ENCODE results near the gene ISYNA1.

The ISYNA1 gene

GRCh38 chr19:18437491-18438330 is at the start of gene ISYNA1:
TSS of gene ISYNA1 (minus strand) at chr19:18438133. CDS start at chr19:18437979, 154 bp downstream.
- DNase-seq, result peak; percentile 62 to 70

GRCh38 chr19:18486746-18487145 is 48.8 kb upstream of the ISYNA1 start:
- no peak for DNase-seq

DNA sequence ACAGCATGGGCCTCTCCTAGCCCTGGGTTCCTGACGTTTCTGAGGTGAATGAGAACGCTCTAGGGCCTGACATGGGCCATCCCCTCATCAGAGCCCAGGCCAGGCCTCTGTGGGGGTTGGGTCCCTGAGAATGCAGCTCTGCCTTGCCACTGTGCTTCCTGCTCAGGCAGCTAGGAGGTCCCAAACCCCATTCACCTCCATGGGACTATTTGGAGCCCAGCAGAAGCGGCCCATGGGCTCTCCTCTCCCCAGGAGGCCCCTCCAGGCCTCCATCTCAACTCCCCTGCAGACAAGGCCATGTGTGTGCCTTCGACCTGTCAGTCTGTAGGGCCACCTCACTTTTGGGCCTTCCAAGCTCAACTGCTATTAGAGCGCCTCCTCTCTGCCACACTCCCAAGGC is 47.1 kb upstream of the ISYNA1 start:
- DNase-seq, result no peak

- no peak for DNase-seq
These were observed 45.4 kb upstream of the ISYNA1 start for GRCh38 chr19:18483119-18483890.

DNA sequence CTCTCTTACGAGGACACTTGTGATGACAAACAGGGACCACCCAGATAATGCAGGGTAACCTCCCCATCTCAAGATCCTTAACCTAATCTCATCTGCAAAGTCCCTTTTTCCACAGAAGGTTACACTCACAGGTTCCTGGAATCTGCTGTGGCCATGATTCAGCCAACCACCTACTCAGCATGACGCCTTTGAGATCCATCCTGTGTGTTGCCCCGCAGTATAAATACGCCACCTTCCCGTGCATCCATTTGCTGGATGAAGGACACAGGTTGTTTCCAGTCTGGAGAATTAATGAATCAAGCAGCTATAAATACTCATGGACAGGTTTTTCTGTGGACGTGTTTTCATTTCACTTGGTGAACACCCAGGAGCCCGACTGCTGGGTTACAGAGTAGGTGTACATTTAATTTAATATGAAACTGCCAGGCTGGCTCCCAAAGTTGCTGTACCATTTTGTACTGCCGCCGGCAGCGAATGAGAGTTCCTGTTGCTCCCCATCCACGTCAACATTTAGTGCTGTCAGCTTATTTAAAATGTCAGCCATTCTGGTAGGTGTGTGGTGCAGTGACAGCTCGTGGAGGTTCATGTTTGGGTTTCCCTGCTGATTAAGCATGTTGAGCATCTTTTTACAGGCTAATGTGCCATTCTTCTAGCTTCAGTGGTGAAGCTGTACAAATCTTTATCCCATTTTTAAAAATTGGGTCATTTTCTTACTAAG is 43.7 kb upstream of the ISYNA1 start:
- no peak for DNase-seq

DNA sequence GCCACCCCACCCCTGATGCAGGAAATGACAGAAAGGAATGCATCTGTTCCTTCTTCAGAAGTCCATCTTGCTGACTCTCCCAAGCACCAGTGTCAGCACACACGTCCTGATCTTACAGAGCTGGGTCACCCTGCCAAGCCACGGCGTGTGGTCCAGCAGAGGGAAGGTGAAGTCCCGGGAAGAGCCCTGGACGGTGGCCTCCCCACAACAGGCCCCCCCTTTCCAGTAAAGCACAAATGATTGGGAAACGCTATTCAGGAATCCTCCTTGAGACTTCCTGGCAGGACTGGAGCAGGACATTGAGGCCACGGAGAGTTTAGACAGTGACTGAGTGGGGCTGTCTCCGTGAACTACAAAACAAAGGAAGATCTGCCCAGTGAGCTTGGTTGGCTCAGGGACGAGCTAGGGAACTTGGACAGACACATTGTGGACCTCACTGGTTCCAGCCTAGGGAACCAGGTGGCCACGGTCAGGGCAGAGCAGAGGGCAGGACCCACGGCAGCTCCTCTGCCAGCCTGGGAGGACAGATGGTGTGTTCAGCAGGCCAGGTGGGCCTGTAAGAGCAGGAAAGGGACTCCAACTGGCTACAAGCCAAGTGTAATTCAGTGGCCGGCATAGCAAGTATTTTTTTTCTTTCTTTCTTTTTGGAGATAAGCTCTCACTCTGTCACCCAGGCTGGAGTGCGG is 42.2 kb upstream of the ISYNA1 start:
- DNase-seq, result no peak

GRCh38 chr19:18478545-18479311 is 40.8 kb upstream of the ISYNA1 start:
- DNase-seq, result peak; percentile 28 to 52

- no peak for DNase-seq
These were observed 40.0 kb upstream of the ISYNA1 start for GRCh38 chr19:18477974-18478373.

DNA sequence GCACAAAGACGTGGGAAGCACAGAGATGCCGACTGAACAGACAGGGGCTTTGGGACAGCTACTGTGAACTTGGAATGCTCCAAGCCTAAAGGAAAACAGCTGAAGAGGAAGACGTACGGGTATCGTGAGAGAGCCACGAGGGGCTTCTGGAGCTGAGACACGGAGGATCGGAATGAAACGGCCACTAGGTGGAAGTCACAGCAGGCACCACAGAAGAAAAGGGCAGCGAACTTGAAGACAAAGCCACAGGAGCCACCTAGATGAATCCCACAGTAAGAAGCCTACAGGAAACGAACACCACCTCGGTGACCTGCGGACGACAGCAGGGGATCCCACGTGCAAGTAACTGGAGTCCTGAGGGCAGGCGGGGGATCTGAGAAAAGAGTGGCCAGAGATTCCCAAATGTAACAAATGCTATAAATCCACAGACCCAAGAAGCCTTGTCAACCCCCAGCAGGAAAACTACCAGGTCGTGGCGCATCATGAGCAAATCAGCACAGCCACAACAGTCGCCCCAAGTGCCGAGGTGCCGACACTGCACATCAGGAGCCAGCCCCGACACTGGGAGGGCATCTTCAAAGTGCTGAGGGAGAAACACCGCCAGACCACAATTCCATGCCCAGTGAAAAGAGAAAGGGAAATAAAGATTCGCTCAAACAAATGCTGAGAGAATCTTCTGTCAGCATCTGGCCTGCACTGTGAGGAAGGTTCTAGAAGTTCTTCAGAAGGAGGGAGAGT is 39.3 kb upstream of the ISYNA1 start:
- DNase-seq, result no peak

GRCh38 chr19:18476507-18477041 is 38.6 kb upstream of the ISYNA1 start:
- DNase-seq, result no peak

GRCh38 chr19:18475762-18476331 is 37.9 kb upstream of the ISYNA1 start:
- no peak for DNase-seq

DNA sequence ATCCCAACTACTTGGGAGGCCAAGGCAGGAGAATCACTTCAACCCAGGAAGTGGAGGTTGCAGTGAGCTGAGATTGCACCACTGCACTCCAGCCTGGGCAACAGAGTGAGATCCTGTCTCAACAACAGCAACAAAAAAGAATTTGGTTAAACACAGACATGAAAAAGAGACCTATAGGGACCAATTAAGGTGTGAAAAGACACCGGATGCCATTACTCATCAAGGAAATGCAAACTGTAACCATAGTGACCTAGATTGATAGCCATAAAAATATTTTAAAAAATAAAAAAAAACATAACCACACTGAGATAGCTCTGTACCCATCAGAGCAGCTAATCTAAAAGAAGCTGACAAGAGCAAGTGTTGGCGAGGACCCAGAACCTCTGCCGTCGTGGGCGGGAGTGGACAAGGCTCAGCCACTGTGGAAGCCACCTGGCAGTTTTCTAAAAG is 37.1 kb upstream of the ISYNA1 start:
- no peak for DNase-seq

DNA sequence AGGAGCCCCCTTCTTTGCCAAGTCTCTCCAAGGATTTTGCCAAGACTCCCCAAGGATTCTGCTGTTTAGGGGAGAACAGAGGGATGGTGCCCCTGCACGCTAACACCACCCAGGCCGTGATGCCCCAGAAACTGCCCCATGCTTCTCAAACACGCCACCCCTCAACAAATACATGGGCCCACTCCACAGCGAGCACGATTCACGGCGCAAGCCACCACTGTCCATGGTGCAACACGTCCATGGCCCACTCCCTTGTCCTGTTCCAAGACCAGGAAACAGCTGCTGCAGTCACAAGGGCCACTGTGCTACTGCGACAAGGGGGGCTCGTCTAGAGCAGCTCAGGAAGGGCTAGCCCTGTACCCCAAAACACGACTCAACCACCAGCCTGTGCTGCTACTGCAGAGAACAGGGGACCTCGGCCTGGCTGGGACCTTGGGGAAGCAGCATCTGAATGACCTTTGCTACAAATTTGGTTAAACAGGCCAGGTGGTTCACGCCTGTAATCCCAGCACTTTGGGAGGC is 36.5 kb upstream of the ISYNA1 start:
- DNase-seq, result no peak

- no peak for DNase-seq
These were observed 35.8 kb upstream of the ISYNA1 start for GRCh38 chr19:18473706-18474087.

DNA sequence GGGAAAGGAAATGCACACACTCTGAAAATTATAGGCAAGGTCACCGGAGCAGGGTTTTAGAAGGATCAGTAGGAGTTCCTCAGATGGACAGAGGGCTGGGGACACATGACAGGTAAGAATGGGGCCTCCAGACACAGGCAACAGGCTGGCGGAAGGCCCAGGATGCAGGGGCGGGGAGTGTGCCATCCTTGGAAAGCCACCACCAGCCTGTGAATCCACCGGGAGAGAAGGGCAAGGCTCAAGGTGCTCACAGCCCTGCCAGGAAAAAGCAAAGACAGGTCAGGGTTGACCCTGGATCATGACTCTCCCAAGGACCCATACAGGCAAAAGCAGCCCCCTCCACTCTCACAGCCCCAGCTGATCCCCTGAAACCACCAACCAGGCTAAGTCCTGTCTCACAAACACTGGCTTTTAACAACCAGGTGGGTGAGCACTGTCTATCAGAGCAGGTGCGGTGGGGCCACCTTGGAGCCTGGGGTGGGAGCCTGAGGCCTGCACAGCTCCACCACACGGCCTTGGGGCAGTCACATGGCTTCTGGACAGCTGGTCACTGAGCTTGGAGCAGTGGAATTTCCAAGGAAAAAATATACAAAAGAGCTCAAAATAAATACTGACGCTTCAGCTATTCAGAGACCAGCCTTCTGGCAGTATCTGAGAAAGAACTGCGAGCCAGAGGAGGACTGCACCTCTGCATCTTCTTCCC is 35.2 kb upstream of the ISYNA1 start:
- no peak for DNase-seq

GRCh38 chr19:18470787-18471186 is 32.9 kb upstream of the ISYNA1 start:
- DNase-seq, result no peak

- DNase-seq, result peak; percentile 54 to 59
These were observed 31.3 kb upstream of the ISYNA1 start for GRCh38 chr19:18469069-18469846.

DNA sequence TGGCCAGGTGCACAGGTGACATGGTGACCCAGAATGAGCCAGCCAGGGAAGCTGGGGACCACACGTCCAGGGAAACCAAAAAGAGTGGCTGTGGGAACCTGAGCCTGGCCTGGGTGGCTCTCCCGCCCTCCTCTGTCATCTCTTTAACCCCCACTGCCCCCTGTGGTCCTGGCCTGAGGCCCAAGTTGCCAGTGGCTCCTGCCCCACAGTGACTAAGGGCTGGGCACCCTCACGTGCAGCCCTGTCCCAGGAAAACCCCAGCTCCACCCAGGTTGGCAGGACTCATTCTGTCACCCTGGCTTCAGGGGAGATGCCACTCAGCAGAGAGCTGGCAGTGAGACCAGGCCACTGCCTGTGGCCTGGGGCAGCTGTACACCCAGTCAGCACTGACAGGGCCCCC is 30.6 kb upstream of the ISYNA1 start:
- DNase-seq, result no peak

DNA sequence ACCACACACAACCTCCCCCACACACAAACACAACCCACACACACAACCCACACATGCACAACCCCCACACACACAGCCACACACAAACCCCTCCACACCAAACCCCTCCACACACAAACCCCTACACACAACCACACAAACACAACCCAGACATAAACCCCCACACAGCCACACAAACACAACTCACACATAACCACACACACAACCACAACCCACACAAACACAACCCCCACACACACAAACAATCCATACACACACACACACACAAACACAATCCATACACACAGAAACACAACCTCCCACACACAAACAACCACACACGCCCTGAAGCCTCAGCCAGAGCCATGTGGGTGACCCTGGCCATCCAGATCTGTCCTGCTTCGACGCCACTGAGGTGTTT is 30.0 kb upstream of the ISYNA1 start:
- no peak for DNase-seq
